NCI-H2107 (cell line): Measurements from ENCODE around the gene CDKN2B-AS1.

Source experiments
- DNase-seq: peaks from one replicate; lab custom pipeline; 2025; lab: John Stamatoyannopoulos, UW

Gene CDKN2B-AS1

GRCh38 chr9:22117511-22118384 is 123.2 kb downstream of the CDKN2B-AS1 start:
- DNase-seq: no peak

- DNase-seq: no peak
Measured at GRCh38 chr9:22118810-22119521, 124.4 kb downstream of the CDKN2B-AS1 start.

GRCh38 chr9:22119522-22120158 is 125.0 kb downstream of the CDKN2B-AS1 start:
- no peak for DNase-seq

GRCh38 chr9:22120159-22120549 is 125.6 kb downstream of the CDKN2B-AS1 start:
- DNase-seq: no peak

- no peak for DNase-seq
Measured at GRCh38 chr9:22120595-22120994, 126.0 kb downstream of the CDKN2B-AS1 start.

- DNase-seq: no peak
Measured at GRCh38 chr9:22124263-22125011, 129.8 kb downstream of the CDKN2B-AS1 start.

GRCh38 chr9:22129133-22129532 is 134.5 kb downstream of the CDKN2B-AS1 start:
- DNase-seq: no peak

- no peak for DNase-seq
Measured at GRCh38 chr9:22129633-22130032, 135.0 kb downstream of the CDKN2B-AS1 start.

- DNase-seq: no peak
Measured at GRCh38 chr9:22131817-22132216, 137.2 kb downstream of the CDKN2B-AS1 start.

- DNase-seq: no peak
Measured at GRCh38 chr9:22134390-22134789, 139.8 kb downstream of the CDKN2B-AS1 start.

GRCh38 chr9:22136461-22137096 is 142.0 kb downstream of the CDKN2B-AS1 start:
- DNase-seq: no peak

- DNase-seq: no peak
Measured at GRCh38 chr9:22138956-22139660, 144.5 kb downstream of the CDKN2B-AS1 start.

GRCh38 chr9:22141908-22142307 is 147.3 kb downstream of the CDKN2B-AS1 start:
- DNase-seq: no peak

GRCh38 chr9:22142671-22143070 is 148.1 kb downstream of the CDKN2B-AS1 start:
- no peak for DNase-seq

- no peak for DNase-seq
Measured at GRCh38 chr9:22143799-22144625, 149.4 kb downstream of the CDKN2B-AS1 start.

GRCh38 chr9:22146604-22147003 is 152.0 kb downstream of the CDKN2B-AS1 start:
- no peak for DNase-seq

GRCh38 chr9:22147813-22148527 is 153.4 kb downstream of the CDKN2B-AS1 start:
- DNase-seq: no peak

- DNase-seq: no peak
Measured at GRCh38 chr9:22148528-22148875, 153.9 kb downstream of the CDKN2B-AS1 start.

GRCh38 chr9:22148876-22149637 is 154.5 kb downstream of the CDKN2B-AS1 start:
- no peak for DNase-seq
